GM12801 (cell line): ENCODE measurements around the gene ZBTB7B.

Experiments
- CTCF ChIP-seq: IDR thresholded peaks from one replicate; pipeline ENCODE4 v1.5.1; 2011; ENCODE audit warnings: control low read depth; ENCODE audit not compliant: insufficient read length; ENCODE audit errors: extremely low read depth

ZBTB7B gene

GRCh38 chr1:154974102-154974807 is 28.3 kb upstream of the ZBTB7B start, which contains the start of gene CKS1B:
TSS of gene CKS1B (plus strand) at chr1:154974681. CDS start at chr1:154974746, 65 bp downstream.
- no peak for TF ChIP-seq CTCF

- TF ChIP-seq CTCF: no peak
Observed at GRCh38 chr1:154974808-154975408, 27.7 kb upstream of the ZBTB7B start.

GRCh38 chr1:154975409-154976059 is 27.1 kb upstream of the ZBTB7B start:
- no peak for TF ChIP-seq CTCF

- TF ChIP-seq CTCF: no peak
Observed at GRCh38 chr1:154978360-154978759, 24.2 kb upstream of the ZBTB7B start.

GRCh38 chr1:154982341-154982740 is 20.3 kb upstream of the ZBTB7B start:
- TF ChIP-seq CTCF: no peak

- TF ChIP-seq CTCF: no peak
Observed at GRCh38 chr1:154982897-154983648, 19.5 kb upstream of the ZBTB7B start, which contains the start of gene FLAD1. TSS of gene FLAD1 (plus strand) at chr1:154983344. CDS start at chr1:154983695, 351 bp downstream.
